SK-N-SH (cell line): ENCODE measurements around the gene SEMA3C. TPM values are rescaled to one million over a fixed set of nuclear protein-coding genes. Genes with fewer than 3 reads are reported as not detected.

Source experiments
- CTCF ChIA-PET: fragments of 300-600, 350-600 bp; formaldehyde crosslinking; extraction: SDS; loops from one replicate; lab custom pipeline; 2021; lab: Yijun Ruan, JAX
- POLR2A ChIA-PET: fragments of 350-600 bp; sonication (Branson Sonifier 250); formaldehyde crosslinking; extraction: SDS; loops from one replicate; lab custom pipeline; 2020; ENCODE audit warnings: antibody characterized with exemption, inconsistent platforms; lab: Yijun Ruan, JAX
- DNase-seq: peaks from one replicate; pipeline ENCODE4 v3.0.0; 2012
- H2AFZ ChIP-seq: fragments of 200-600 bp; sonication (generic); 2 replicates; pipeline ENCODE4 v1.8.1; 2016; ENCODE audit warnings: antibody characterized with exemption, mild to moderate bottlenecking, low read depth
- H3F3A ChIP-seq: fragments of 200-600 bp; sonication (generic); replicated peaks from 2 replicates; pipeline ENCODE3; 2016; ENCODE audit warnings: antibody characterized with exemption, mild to moderate bottlenecking; ENCODE audit not compliant: insufficient read depth
- H3K27ac ChIP-seq, 2 experiments: fragments of 200-500 bp in 1 of 2; fragments of 200-600 bp in 1 of 2; sonication (Bioruptor generic) in 1 of 2; sonication (generic), shearing (Covaris generic) in 1 of 2; 2 replicates each; pipeline versions ENCODE4 v1.5.1 to v1.6.1; 2014 to 2016; ENCODE audit warnings: low read depth in 2 of 2, inconsistent platforms in 1 of 2, low read length in 1 of 2, mild to moderate bottlenecking in 1 of 2, mixed read lengths in 1 of 2
- H3K27me3 ChIP-seq: fragments of 200-600 bp; sonication (generic), shearing (Covaris generic); 2 replicates; pipeline ENCODE4 v1.6.1; 2016; ENCODE audit warnings: mixed run types; ENCODE audit not compliant: insufficient read depth
- H3K36me3 ChIP-seq, 2 experiments: fragments of 200-500 bp in 1 of 2; fragments of 200-600 bp in 1 of 2; sonication (Bioruptor generic) in 1 of 2; sonication (generic) in 1 of 2; replicated peaks in 1 of 2; 2 replicates each; pipeline versions ENCODE3 to v1.5.1; 2014 to 2016; ENCODE audit warnings: low read length in 1 of 2, mild to moderate bottlenecking in 1 of 2; ENCODE audit not compliant: insufficient read depth in 2 of 2, control insufficient read depth in 1 of 2
- H3K4me1 ChIP-seq, 2 experiments: fragments of 200-500 bp in 1 of 2; fragments of 200-600 bp in 1 of 2; sonication (Bioruptor generic) in 1 of 2; sonication (generic), shearing (Covaris generic) in 1 of 2; 2 replicates each; pipeline versions ENCODE4 v1.5.1 to v1.6.1; 2014 to 2016; ENCODE audit warnings: low read depth in 1 of 2, low read length in 1 of 2, mixed run types in 1 of 2; ENCODE audit not compliant: insufficient read depth in 2 of 2, control insufficient read depth in 1 of 2
- H3K4me2 ChIP-seq: fragments of 200-600 bp; sonication (generic), shearing (Covaris generic); 2 replicates; pipeline ENCODE4 v1.6.1; 2017; ENCODE audit warnings: mixed run types
- H3K4me3 ChIP-seq, 2 experiments: fragments of 200-500 bp in 1 of 2; fragments of 200-600 bp in 1 of 2; sonication (Bioruptor generic) in 1 of 2; sonication (generic), shearing (Covaris generic) in 1 of 2; 2 replicates each; pipeline versions ENCODE4 v1.5.1 to v1.8.1; 2014 to 2016; ENCODE audit warnings: low read depth in 2 of 2, inconsistent platforms in 1 of 2, low read length in 1 of 2, mild to moderate bottlenecking in 1 of 2, mixed read lengths in 1 of 2, moderate library complexity in 1 of 2
- H3K79me2 ChIP-seq: fragments of 200-600 bp; sonication (generic); 2 replicates; pipeline ENCODE4 v1.8.1; 2017; ENCODE audit warnings: mild to moderate bottlenecking; ENCODE audit not compliant: insufficient read depth
- H3K9ac ChIP-seq: fragments of 200-600 bp; sonication (generic); 2 replicates; pipeline ENCODE4 v1.6.1; 2017; ENCODE audit warnings: mixed run types
- H3K9me2 ChIP-seq: fragments of 200-600 bp; sonication (generic); 2 replicates; pipeline ENCODE4 v1.6.1; 2017; ENCODE audit warnings: mixed run types
- H3K9me3 ChIP-seq: fragments of 200-600 bp; sonication (generic); 2 replicates; pipeline ENCODE4 v1.6.1; 2017; ENCODE audit warnings: mixed run types, mild to moderate bottlenecking, moderate library complexity
- H4K20me1 ChIP-seq: fragments of 200-600 bp; sonication (generic); 2 replicates; pipeline ENCODE4 v1.6.1; 2017; ENCODE audit warnings: mild to moderate bottlenecking, mixed run types; ENCODE audit not compliant: insufficient read depth
- EP300 ChIP-seq, 2 experiments: IDR thresholded peaks; 2 replicates each; pipeline versions ENCODE4 v1.4.0 to v1.6.1; 2012; ENCODE audit warnings: borderline replicate concordance in 1 of 2, low read depth in 1 of 2, low read length in 1 of 2
- EZH2phosphoT487 ChIP-seq: fragments of 200-600 bp; sonication (generic); IDR thresholded peaks from 2 replicates; pipeline ENCODE4 v1.6.1; 2017; ENCODE audit warnings: low read depth, mixed run types, mild to moderate bottlenecking, antibody characterized with exemption, moderate library complexity, borderline replicate concordance
- GABPA ChIP-seq: IDR thresholded peaks from 2 replicates; pipeline ENCODE4 v1.4.0; 2012; ENCODE audit warnings: low read depth, mild to moderate bottlenecking
- MXI1 ChIP-seq: IDR thresholded peaks from 2 replicates; pipeline ENCODE4 v1.6.1; 2012; ENCODE audit warnings: mild to moderate bottlenecking, low read depth, low read length, improper control_type of control experiment
- NFIC ChIP-seq: IDR thresholded peaks from 2 replicates; pipeline ENCODE4 v1.4.0; 2012; ENCODE audit warnings: borderline replicate concordance
- NRF1 ChIP-seq: IDR thresholded peaks from 2 replicates; pipeline ENCODE4 v1.6.1; 2012; ENCODE audit warnings: low read depth, mild to moderate bottlenecking, low read length
- POLR2AphosphoS5 ChIP-seq: IDR thresholded peaks from 2 replicates; pipeline ENCODE4 v1.6.1; 2012; ENCODE audit warnings: low read depth, low read length
- RAD21 ChIP-seq: IDR thresholded peaks from 2 replicates; pipeline ENCODE4 v1.6.1; 2012; ENCODE audit warnings: mild to moderate bottlenecking, low read length
- RXRA ChIP-seq: IDR thresholded peaks from 2 replicates; pipeline ENCODE4 v1.4.0; 2012; ENCODE audit warnings: low read depth, mild to moderate bottlenecking, borderline replicate concordance
- SIN3A ChIP-seq: IDR thresholded peaks from 2 replicates; pipeline ENCODE4 v1.6.1; 2012; ENCODE audit warnings: low read depth, mild to moderate bottlenecking, low read length, moderate library complexity, borderline replicate concordance
- SMC3 ChIP-seq: IDR thresholded peaks from 2 replicates; pipeline ENCODE4 v1.6.1; 2012; ENCODE audit warnings: low read depth, low read length, improper control_type of control experiment
- TEAD4 ChIP-seq: IDR thresholded peaks from 2 replicates; pipeline ENCODE4 v1.4.0; 2012; ENCODE audit warnings: mild to moderate bottlenecking, borderline replicate concordance; ENCODE audit not compliant: insufficient read depth
- YY1 ChIP-seq: IDR thresholded peaks from 2 replicates; pipeline ENCODE4 v1.4.0; 2012; ENCODE audit warnings: low read depth, mild to moderate bottlenecking
- WGBS: methylation state at CpG from one replicate; pipeline ENCODE4 v1.1.6; 2017; ENCODE audit warnings: low lambda C conversion rate; 5-methylcytosine and 5-hydroxymethylcytosine counted together
- polyA plus RNA-seq, 3 experiments: library from polyadenylated mRNA; depleted of rRNA; stranded (reverse); fragments of >200 nt; gene quantifications; 2 replicates each; pipeline ENCODE4 v1.2.3, GENCODE V29; 2012
- TF ChIP-seq, protein P1 (sequence below): IDR thresholded peaks from 2 replicates; pipeline ENCODE4 v1.6.1; 2012; ENCODE audit warnings: mild to moderate bottlenecking, low read depth, low read length, moderate library complexity
- TF ChIP-seq, protein P2 (sequence below): fragments of 150-350 bp; IDR thresholded peaks from 2 replicates; pipeline ENCODE4 v1.6.1; 2017; ENCODE audit warnings: antibody characterized with exemption, low read length, low read depth, borderline replicate concordance
- TF ChIP-seq, protein P3 (sequence below): IDR thresholded peaks from 2 replicates; pipeline ENCODE4 v1.4.0; 2012; ENCODE audit warnings: low read depth
- TF ChIP-seq, protein P4 (sequence below): fragments of 200-600 bp; sonication (generic); IDR thresholded peaks from 2 replicates; pipeline ENCODE4 v1.6.1; 2017; ENCODE audit warnings: antibody characterized with exemption, mild to moderate bottlenecking, moderate library complexity
- TF ChIP-seq, protein P5 (sequence below): IDR thresholded peaks from 2 replicates; pipeline ENCODE4 v1.4.0; 2012; ENCODE audit warnings: low read depth, borderline replicate concordance
- TF ChIP-seq, protein P6 (sequence below): IDR thresholded peaks from 2 replicates; pipeline ENCODE4; 2012

Gene SEMA3C
- polyA plus RNA-seq, 1 of the 3 experiments (the other 2 are of a cell fraction), result 51.1 TPM

DNA sequence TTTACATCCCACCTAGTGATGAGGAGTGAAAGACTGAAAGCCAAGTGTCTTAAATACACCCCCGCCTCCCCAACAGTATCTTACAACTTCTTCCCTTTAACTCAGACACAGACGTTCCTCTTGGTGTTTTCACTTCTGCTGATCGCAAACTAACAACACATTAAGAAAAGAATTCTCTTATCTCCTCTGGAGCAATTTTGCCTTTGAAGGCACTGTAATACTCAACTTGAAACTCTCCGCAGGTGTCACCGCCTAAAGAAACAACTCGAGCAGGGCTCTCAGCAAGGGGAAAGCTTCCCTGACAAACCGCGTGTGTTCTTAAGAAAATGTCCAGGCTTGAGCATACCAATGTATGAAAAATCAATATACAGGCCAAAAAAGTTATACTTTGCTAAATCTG lies 452 bp downstream of the SEMA3C start (continued):
- TF ChIP-seq, protein P1, sequence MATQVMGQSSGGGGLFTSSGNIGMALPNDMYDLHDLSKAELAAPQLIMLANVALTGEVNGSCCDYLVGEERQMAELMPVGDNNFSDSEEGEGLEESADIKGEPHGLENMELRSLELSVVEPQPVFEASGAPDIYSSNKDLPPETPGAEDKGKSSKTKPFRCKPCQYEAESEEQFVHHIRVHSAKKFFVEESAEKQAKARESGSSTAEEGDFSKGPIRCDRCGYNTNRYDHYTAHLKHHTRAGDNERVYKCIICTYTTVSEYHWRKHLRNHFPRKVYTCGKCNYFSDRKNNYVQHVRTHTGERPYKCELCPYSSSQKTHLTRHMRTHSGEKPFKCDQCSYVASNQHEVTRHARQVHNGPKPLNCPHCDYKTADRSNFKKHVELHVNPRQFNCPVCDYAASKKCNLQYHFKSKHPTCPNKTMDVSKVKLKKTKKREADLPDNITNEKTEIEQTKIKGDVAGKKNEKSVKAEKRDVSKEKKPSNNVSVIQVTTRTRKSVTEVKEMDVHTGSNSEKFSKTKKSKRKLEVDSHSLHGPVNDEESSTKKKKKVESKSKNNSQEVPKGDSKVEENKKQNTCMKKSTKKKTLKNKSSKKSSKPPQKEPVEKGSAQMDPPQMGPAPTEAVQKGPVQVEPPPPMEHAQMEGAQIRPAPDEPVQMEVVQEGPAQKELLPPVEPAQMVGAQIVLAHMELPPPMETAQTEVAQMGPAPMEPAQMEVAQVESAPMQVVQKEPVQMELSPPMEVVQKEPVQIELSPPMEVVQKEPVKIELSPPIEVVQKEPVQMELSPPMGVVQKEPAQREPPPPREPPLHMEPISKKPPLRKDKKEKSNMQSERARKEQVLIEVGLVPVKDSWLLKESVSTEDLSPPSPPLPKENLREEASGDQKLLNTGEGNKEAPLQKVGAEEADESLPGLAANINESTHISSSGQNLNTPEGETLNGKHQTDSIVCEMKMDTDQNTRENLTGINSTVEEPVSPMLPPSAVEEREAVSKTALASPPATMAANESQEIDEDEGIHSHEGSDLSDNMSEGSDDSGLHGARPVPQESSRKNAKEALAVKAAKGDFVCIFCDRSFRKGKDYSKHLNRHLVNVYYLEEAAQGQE, result no peak
- TF ChIP-seq YY1 (no peak), POLR2AphosphoS5 (no peak), GABPA (no peak), SIN3A (no peak), TEAD4 (no peak), MXI1 (no peak), RAD21 (no peak)
- TF ChIP-seq, protein P2, sequence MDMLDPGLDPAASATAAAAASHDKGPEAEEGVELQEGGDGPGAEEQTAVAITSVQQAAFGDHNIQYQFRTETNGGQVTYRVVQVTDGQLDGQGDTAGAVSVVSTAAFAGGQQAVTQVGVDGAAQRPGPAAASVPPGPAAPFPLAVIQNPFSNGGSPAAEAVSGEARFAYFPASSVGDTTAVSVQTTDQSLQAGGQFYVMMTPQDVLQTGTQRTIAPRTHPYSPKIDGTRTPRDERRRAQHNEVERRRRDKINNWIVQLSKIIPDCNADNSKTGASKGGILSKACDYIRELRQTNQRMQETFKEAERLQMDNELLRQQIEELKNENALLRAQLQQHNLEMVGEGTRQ, result no peak

DNA sequence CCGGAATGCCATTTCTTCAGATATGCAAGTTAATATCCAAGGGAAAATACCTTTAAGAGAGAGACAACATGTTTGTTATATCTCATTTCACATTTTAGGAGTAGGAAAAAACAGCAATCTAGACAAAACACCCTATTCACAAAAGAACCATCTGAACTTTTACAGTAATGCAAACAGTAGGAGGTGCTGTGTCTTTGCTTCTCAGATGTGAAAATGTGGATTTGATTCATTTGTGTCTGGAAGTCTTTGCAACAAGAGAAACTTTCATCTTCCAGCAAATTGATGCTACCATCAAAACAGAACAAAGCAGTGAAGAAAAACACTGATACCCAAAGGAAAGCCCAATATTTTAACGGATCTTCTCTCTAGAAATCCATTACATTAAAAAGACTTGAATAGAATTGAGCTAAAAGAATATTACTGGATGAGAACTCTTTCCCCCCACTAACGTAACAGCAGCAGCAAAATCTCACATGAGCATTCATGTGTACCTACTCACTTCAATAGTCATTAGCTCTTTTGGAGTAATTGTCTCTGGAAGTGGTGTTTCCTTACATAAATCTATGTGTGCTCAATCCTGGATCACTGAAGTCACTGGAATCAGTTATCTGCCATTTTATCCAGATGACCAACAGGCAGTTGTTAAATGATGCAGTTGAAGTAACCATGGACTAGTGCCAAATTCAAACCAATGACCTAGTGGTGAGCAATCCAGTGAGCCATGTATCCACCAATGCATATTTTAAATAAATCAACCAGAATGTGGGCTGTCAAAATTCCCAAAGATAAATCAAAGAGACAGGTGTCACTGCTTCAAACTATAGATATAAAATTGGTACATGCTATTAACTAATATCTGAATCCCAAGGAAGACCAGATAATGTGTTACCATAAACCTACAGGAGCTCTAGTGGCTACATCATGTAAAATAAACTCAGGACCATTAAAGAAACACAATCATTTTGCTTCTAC lies 1.8 kb downstream of the SEMA3C start:
- peak overlapping the region; percentile 29 to 91 for H3K27ac ChIP-seq
- H3F3A ChIP-seq, result peaks cover 10% of the 10 kb centered on the region
- ChIA-PET CTCF (interaction anchor here (0.6 to 5.0 kb wide), 30 partner anchors 8 to 553 kb away, joined by 3 to 25 read pairs (median 3); no protein-coding TSS in a partner anchor), POLR2A (no interaction called here)
- peaks cover 63% of the 10 kb centered on the region for H3K79me2 ChIP-seq
- H3K4me1 ChIP-seq, result peaks cover 10 to 15% of the 10 kb centered on the region in 2 experiments; a peak in 2 of 4 replicates
- peak overlapping the region; percentile 74 for H3K9ac ChIP-seq
- H3K9me3 ChIP-seq, result no peaks in the 10 kb centered on the region
- peak overlapping the region; percentile 79 for H3K4me2 ChIP-seq
- H4K20me1 ChIP-seq, result no peaks in the 10 kb centered on the region
- H3K27me3 ChIP-seq, result no peaks in the 10 kb centered on the region
- H3K4me3 ChIP-seq, result peak overlapping the region; percentile 83 to 96; a peak in 3 of 4 replicates
- H3K36me3 ChIP-seq, result peaks cover 24 to 33% of the 10 kb centered on the region in 2 experiments
- peak; percentile 43 for DNase-seq
- H2AFZ ChIP-seq, result no peak overlapping the region
- H3K9me2 ChIP-seq, result no peaks in the 10 kb centered on the region
- 61% methylated on average over 3 of the region's 3 CpGs for WGBS
- TF ChIP-seq YY1 (peak; percentile 61; the same call in 1 of the 2 replicates), EP300 (IDR thresholded peaks at IDR 0.05; ENCODE audit: borderline replicate concordance in 1 of 2, low read depth in 1 of 2, low read length in 1 of 2) (peak; percentile 57 to 93; a peak in 2 of 4 replicates), NFIC (peak; percentile 96), RXRA (peak; percentile 70; the same call in 1 of the 2 replicates), EZH2phosphoT487 (no peak), NRF1 (no peak), POLR2AphosphoS5 (peak; percentile 72; the same call in 1 of the 2 replicates), SMC3 (peak; percentile 61)
- TF ChIP-seq, protein P3, sequence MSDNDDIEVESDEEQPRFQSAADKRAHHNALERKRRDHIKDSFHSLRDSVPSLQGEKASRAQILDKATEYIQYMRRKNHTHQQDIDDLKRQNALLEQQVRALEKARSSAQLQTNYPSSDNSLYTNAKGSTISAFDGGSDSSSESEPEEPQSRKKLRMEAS, result peak; percentile 58; the same call in 1 of the 2 replicates
- TF ChIP-seq, protein P4, sequence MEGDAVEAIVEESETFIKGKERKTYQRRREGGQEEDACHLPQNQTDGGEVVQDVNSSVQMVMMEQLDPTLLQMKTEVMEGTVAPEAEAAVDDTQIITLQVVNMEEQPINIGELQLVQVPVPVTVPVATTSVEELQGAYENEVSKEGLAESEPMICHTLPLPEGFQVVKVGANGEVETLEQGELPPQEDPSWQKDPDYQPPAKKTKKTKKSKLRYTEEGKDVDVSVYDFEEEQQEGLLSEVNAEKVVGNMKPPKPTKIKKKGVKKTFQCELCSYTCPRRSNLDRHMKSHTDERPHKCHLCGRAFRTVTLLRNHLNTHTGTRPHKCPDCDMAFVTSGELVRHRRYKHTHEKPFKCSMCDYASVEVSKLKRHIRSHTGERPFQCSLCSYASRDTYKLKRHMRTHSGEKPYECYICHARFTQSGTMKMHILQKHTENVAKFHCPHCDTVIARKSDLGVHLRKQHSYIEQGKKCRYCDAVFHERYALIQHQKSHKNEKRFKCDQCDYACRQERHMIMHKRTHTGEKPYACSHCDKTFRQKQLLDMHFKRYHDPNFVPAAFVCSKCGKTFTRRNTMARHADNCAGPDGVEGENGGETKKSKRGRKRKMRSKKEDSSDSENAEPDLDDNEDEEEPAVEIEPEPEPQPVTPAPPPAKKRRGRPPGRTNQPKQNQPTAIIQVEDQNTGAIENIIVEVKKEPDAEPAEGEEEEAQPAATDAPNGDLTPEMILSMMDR, result peak; percentile 81
- TF ChIP-seq, protein P5, sequence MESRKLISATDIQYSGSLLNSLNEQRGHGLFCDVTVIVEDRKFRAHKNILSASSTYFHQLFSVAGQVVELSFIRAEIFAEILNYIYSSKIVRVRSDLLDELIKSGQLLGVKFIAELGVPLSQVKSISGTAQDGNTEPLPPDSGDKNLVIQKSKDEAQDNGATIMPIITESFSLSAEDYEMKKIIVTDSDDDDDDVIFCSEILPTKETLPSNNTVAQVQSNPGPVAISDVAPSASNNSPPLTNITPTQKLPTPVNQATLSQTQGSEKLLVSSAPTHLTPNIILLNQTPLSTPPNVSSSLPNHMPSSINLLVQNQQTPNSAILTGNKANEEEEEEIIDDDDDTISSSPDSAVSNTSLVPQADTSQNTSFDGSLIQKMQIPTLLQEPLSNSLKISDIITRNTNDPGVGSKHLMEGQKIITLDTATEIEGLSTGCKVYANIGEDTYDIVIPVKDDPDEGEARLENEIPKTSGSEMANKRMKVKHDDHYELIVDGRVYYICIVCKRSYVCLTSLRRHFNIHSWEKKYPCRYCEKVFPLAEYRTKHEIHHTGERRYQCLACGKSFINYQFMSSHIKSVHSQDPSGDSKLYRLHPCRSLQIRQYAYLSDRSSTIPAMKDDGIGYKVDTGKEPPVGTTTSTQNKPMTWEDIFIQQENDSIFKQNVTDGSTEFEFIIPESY, result peak; percentile 60; the same call in 1 of the 2 replicates
- TF ChIP-seq, protein P6, sequence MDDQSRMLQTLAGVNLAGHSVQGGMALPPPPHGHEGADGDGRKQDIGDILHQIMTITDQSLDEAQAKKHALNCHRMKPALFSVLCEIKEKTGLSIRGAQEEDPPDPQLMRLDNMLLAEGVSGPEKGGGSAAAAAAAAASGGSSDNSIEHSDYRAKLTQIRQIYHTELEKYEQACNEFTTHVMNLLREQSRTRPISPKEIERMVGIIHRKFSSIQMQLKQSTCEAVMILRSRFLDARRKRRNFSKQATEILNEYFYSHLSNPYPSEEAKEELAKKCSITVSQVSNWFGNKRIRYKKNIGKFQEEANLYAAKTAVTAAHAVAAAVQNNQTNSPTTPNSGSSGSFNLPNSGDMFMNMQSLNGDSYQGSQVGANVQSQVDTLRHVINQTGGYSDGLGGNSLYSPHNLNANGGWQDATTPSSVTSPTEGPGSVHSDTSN, result peak; percentile 99
